HepG2 (cell line): ENCODE results near the gene MAT2A. TPM values are rescaled to one million over a fixed set of nuclear protein-coding genes. Genes with fewer than 3 reads are reported as not detected.
A peak's percentile ranks its signal among the peaks of the same experiment; 100 is the strongest.

Experiments used
- HOXD1 ChIP-seq: sonication (generic); formaldehyde crosslinking; IDR thresholded peaks from 2 replicates; pipeline ENCODE4 v1.5.0; 2020; ENCODE audit warnings: missing genetic modification reagents
- NCOR1 ChIP-seq: fragments of 200-600 bp; sonication (generic); IDR thresholded peaks from 2 replicates; pipeline ENCODE4 v1.7.0; 2017; ENCODE audit warnings: antibody characterized with exemption, low read length, borderline replicate concordance
- NFATC3 ChIP-seq: sonication (generic); formaldehyde crosslinking; IDR thresholded peaks from 2 replicates; pipeline ENCODE4 v1.5.1; 2020; ENCODE audit warnings: mild to moderate bottlenecking, missing genetic modification reagents
- TCF12 ChIP-seq, 2 experiments: fragments of 450-650 bp in 1 of 2; sonication (generic) in 1 of 2; formaldehyde crosslinking in 1 of 2; IDR thresholded peaks; 2 replicates each; pipeline versions ENCODE4 v1.6.1 to v1.8.0; 2017 to 2022; ENCODE audit warnings: antibody characterized with exemption in 1 of 2, mild to moderate bottlenecking in 1 of 2, missing genetic modification reagents in 1 of 2, moderate library complexity in 1 of 2
- TCF7 ChIP-seq: sonication (generic); IDR thresholded peaks from 2 replicates; pipeline ENCODE4 v1.6.1; 2016; ENCODE audit warnings: antibody characterized with exemption, low read depth
- TP53 ChIP-seq: sonication (generic); formaldehyde crosslinking; conservative IDR thresholded peaks from 2 replicates; pipeline ENCODE4 v1.4.0; 2020; ENCODE audit warnings: missing genetic modification reagents
- ZFP90 ChIP-seq: sonication (generic); formaldehyde crosslinking; IDR thresholded peaks from 2 replicates; pipeline ENCODE4 v1.8.0; 2022; ENCODE audit warnings: missing genetic modification reagents, mild to moderate bottlenecking, inconsistent platforms, borderline replicate concordance
- ZNF317 ChIP-seq: sonication (generic); formaldehyde crosslinking; IDR thresholded peaks from 2 replicates; pipeline ENCODE4 v1.5.0; 2020; ENCODE audit warnings: mild to moderate bottlenecking, missing genetic modification reagents
- ZNF777 ChIP-seq: sonication (generic); formaldehyde crosslinking; IDR thresholded peaks from 2 replicates; pipeline ENCODE4 v1.4.0; 2020; ENCODE audit warnings: missing genetic modification reagents
- ZSCAN31 ChIP-seq: sonication (generic); formaldehyde crosslinking; IDR thresholded peaks from 2 replicates; pipeline ENCODE4 v1.5.0; 2020; ENCODE audit warnings: low read depth, mild to moderate bottlenecking, missing genetic modification reagents
- polyA plus RNA-seq, 8 experiments: library from polyadenylated mRNA; depleted of rRNA in 3 of 8; stranded (reverse) in 7 of 8; unstranded in 1 of 8; fragments of >200 nt; fragmentation: Illumina TruSeq in 4 of 8; extraction: Trizol in 4 of 8; gene quantifications; 2 replicates each; pipeline versions ENCODE4 v1.2.1 to v1.2.3, GENCODE V29; 2011 to 2016; ENCODE audit warnings: low read depth in 4 of 8, missing spikeins in 1 of 8, mixed read lengths in 1 of 8; ENCODE audit not compliant: insufficient read depth in 1 of 8
- total RNA-seq, 5 experiments: library from RNA; depleted of rRNA; stranded (reverse); fragments of >200 nt; fragmentation: Illumina TruSeq; extraction: Trizol; gene quantifications; 2 replicates each; pipeline ENCODE4 v1.2.3, GENCODE V29; 2016; ENCODE audit warnings: low read depth in 1 of 5
- TF ChIP-seq, protein P1 (sequence below): sonication (generic); formaldehyde crosslinking; IDR thresholded peaks from one replicate; pipeline ENCODE4 v1.5.1; 2020; ENCODE audit warnings: mild to moderate bottlenecking, missing genetic modification reagents; ENCODE audit errors: not compliant biosample characterization
- TF ChIP-seq, protein P2 (sequence below): sonication (generic); formaldehyde crosslinking; IDR thresholded peaks from 2 replicates; pipeline ENCODE4 v1.5.0; 2020; ENCODE audit warnings: mild to moderate bottlenecking, missing genetic modification reagents, borderline replicate concordance
- TF ChIP-seq, protein P3 (sequence below): fragments of 450-650 bp; IDR thresholded peaks from 2 replicates; pipeline ENCODE4 v1.6.1; 2017; ENCODE audit warnings: mild to moderate bottlenecking
- TF ChIP-seq, protein P4 (sequence below): sonication (generic); formaldehyde crosslinking; IDR thresholded peaks from 2 replicates; pipeline ENCODE4 v1.4.0; 2020; ENCODE audit warnings: mild to moderate bottlenecking, missing genetic modification reagents

The MAT2A gene
- total and polyA plus RNA-seq, 2 of the 13 experiments (the other 11 are each of a cell fraction or from before 2014, with no cell fraction given): 155 to 331 TPM

DNA sequence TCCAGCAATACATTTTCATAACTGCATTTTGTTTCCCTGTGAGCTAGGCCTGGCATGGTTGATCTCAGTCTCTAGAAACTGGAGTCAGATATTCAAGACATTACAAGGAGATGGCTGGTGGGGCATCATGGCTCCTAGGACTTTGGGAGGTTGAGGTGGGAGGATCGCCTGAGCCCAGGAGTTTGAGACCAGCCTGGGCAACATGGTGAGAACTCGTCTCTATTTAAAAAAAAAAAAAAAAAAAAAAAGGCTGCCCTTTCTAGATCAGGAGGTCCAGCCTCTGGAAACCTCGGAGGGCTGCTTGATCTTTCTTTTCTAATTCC lies 38.1 kb downstream of the MAT2A start (continued):
- TF ChIP-seq, protein P1, sequence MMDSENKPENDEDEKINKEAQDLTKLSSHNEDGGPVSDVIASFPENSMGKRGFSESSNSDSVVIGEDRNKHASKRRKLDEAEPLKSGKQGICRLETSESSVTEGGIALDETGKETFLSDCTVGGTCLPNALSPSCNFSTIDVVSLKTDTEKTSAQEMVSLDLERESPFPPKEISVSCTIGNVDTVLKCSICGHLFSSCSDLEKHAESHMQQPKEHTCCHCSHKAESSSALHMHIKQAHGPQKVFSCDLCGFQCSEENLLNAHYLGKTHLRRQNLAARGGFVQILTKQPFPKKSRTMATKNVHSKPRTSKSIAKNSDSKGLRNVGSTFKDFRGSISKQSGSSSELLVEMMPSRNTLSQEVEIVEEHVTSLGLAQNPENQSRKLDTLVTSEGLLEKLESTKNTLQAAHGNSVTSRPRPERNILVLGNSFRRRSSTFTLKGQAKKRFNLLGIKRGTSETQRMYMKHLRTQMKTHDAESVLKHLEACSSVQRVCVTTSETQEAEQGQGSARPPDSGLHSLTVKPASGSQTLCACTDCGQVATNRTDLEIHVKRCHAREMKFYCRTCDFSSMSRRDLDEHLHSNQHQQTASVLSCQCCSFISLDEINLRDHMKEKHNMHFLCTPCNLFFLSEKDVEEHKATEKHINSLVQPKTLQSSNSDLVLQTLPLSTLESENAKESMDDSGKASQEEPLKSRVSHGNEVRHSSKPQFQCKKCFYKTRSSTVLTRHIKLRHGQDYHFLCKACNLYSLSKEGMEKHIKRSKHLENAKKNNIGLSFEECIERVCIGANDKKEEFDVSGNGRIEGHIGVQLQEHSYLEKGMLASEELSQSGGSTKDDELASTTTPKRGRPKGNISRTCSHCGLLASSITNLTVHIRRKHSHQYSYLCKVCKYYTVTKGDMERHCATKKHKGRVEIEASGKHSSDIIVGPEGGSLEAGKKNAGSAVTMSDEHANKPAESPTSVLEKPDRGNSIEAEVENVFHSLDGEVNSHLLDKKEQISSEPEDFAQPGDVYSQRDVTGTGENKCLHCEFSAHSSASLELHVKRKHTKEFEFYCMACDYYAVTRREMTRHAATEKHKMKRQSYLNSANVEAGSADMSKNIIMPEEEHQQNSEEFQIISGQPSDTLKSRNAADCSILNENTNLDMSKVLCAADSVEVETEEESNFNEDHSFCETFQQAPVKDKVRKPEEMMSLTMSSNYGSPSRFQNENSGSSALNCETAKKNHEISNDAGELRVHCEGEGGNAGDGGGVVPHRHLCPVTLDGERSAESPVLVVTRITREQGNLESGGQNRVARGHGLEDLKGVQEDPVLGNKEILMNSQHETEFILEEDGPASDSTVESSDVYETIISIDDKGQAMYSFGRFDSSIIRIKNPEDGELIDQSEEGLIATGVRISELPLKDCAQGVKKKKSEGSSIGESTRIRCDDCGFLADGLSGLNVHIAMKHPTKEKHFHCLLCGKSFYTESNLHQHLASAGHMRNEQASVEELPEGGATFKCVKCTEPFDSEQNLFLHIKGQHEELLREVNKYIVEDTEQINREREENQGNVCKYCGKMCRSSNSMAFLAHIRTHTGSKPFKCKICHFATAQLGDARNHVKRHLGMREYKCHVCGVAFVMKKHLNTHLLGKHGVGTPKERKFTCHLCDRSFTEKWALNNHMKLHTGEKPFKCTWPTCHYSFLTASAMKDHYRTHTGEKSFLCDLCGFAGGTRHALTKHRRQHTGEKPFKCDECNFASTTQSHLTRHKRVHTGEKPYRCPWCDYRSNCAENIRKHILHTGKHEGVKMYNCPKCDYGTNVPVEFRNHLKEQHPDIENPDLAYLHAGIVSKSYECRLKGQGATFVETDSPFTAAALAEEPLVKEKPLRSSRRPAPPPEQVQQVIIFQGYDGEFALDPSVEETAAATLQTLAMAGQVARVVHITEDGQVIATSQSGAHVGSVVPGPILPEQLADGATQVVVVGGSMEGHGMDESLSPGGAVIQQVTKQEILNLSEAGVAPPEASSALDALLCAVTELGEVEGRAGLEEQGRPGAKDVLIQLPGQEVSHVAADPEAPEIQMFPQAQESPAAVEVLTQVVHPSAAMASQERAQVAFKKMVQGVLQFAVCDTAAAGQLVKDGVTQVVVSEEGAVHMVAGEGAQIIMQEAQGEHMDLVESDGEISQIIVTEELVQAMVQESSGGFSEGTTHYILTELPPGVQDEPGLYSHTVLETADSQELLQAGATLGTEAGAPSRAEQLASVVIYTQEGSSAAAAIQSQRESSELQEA: no peak
- TF ChIP-seq, protein P2, sequence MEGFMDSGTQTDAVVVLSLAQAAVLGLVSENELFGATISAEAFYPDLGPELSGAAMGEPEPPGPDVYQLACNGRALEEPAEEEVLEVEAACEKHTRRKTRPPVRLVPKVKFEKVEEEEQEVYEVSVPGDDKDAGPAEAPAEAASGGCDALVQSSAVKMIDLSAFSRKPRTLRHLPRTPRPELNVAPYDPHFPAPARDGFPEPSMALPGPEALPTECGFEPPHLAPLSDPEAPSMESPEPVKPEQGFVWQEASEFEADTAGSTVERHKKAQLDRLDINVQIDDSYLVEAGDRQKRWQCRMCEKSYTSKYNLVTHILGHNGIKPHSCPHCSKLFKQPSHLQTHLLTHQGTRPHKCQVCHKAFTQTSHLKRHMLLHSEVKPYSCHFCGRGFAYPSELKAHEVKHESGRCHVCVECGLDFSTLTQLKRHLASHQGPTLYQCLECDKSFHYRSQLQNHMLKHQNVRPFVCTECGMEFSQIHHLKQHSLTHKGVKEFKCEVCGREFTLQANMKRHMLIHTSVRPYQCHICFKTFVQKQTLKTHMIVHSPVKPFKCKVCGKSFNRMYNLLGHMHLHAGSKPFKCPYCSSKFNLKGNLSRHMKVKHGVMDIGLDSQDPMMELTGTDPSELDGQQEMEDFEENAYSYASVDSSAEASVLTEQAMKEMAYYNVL (CRISPR knock-in tag): 0 out of 2 replicates have a peak, but pooled peaks have one; percentile 3
- TF ChIP-seq, protein P3, sequence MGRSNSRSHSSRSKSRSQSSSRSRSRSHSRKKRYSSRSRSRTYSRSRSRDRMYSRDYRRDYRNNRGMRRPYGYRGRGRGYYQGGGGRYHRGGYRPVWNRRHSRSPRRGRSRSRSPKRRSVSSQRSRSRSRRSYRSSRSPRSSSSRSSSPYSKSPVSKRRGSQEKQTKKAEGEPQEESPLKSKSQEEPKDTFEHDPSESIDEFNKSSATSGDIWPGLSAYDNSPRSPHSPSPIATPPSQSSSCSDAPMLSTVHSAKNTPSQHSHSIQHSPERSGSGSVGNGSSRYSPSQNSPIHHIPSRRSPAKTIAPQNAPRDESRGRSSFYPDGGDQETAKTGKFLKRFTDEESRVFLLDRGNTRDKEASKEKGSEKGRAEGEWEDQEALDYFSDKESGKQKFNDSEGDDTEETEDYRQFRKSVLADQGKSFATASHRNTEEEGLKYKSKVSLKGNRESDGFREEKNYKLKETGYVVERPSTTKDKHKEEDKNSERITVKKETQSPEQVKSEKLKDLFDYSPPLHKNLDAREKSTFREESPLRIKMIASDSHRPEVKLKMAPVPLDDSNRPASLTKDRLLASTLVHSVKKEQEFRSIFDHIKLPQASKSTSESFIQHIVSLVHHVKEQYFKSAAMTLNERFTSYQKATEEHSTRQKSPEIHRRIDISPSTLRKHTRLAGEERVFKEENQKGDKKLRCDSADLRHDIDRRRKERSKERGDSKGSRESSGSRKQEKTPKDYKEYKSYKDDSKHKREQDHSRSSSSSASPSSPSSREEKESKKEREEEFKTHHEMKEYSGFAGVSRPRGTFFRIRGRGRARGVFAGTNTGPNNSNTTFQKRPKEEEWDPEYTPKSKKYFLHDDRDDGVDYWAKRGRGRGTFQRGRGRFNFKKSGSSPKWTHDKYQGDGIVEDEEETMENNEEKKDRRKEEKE: no peak
- TF ChIP-seq ZNF317 (CRISPR knock-in tag) (no peak), ZSCAN31 (CRISPR knock-in tag) (0 out of 2 replicates have a peak, but pooled peaks have one; percentile 58), NCOR1 (no peak), ZFP90 (CRISPR knock-in tag) (0 out of 2 replicates have a peak, but pooled peaks have one; percentile 34), HOXD1 (CRISPR knock-in tag) (no peak), TCF12 (IDR thresholded peaks at IDR 0.05) (no peak), TCF12 (CRISPR knock-in tag; IDR thresholded peaks at IDR 0.05) (no peak), ZNF777 (CRISPR knock-in tag) (0 out of 2 replicates have a peak, but pooled peaks have one; percentile 18), NFATC3 (CRISPR knock-in tag) (0 out of 2 replicates have a peak, but pooled peaks have one; percentile 17), TCF7 (no peak), TP53 (CRISPR knock-in tag) (0 out of 2 replicates have a peak, but pooled peaks have one; percentile 38)
- TF ChIP-seq, protein P4, sequence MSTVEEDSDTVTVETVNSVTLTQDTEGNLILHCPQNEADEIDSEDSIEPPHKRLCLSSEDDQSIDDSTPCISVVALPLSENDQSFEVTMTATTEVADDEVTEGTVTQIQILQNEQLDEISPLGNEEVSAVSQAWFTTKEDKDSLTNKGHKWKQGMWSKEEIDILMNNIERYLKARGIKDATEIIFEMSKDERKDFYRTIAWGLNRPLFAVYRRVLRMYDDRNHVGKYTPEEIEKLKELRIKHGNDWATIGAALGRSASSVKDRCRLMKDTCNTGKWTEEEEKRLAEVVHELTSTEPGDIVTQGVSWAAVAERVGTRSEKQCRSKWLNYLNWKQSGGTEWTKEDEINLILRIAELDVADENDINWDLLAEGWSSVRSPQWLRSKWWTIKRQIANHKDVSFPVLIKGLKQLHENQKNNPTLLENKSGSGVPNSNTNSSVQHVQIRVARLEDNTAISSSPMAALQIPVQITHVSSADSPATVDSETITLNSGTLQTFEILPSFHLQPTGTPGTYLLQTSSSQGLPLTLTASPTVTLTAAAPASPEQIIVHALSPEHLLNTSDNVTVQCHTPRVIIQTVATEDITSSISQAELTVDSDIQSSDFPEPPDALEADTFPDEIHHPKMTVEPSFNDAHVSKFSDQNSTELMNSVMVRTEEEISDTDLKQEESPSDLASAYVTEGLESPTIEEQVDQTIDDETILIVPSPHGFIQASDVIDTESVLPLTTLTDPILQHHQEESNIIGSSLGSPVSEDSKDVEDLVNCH (CRISPR knock-in tag): no peak
